ENCODE data around the gene NOL7. TPM values are rescaled to one million over a fixed set of nuclear protein-coding genes. Genes with fewer than 3 reads are reported as not detected.

The NOL7 gene
- total and polyA plus RNA-seq, 9 of the 15 experiments (the other 6 are each of a cell fraction or from before 2014, with no cell fraction given), result 19.4 to 235 (median 157) TPM

- TF ChIP-seq RAD21 (CRISPR knock-in tag; conservative IDR thresholded peaks at IDR 0.05 in 1 of 2, IDR thresholded peaks at IDR 0.05 in 1 of 2) (peak; percentile 59 to 66), CBFA2T2 (conservative IDR thresholded peaks at IDR 0.05) (no peak), ZNF277 (CRISPR knock-in tag; IDR thresholded peaks at IDR 0.05; ENCODE audit: borderline replicate concordance) (no peak), POLR2AphosphoS2 (IDR thresholded peaks at IDR 0.05; ENCODE audit: low read length) (no peak), ZNF561 (CRISPR knock-in tag; conservative IDR thresholded peaks at IDR 0.05) (no peak), JUNB (CRISPR knock-in tag; conservative IDR thresholded peaks at IDR 0.05) (no peak), NONO (IDR thresholded peaks at IDR 0.05; ENCODE audit: low read depth in 2 of 2, low read length in 1 of 2) (peak; percentile 84 to 93), RBM15 (IDR thresholded peaks at IDR 0.05; ENCODE audit: insufficient read depth, low read length) (no peak), UBTF (IDR thresholded peaks at IDR 0.05; ENCODE audit: borderline replicate concordance in 1 of 2, low read depth in 2 of 2, low read length in 2 of 2) (peak; percentile 72 to 87; a peak in 2 of 4 replicates), USF1 (CRISPR knock-in tag; IDR thresholded peaks at IDR 0.05) (no peak), ZNF589 (CRISPR knock-in tag; IDR thresholded peaks at IDR 0.05; ENCODE audit: low read depth) (no peak; the same call in 1 of the 2 replicates), RERE (CRISPR knock-in tag; IDR thresholded peaks at IDR 0.05; ENCODE audit: borderline replicate concordance) (no peak), ZNF444 (CRISPR knock-in tag; IDR thresholded peaks at IDR 0.05) (no peak)
Measured at GRCh38 chr6:13574149-13574570, 41.0 kb upstream of the NOL7 start (continued).
